K562 (cell line): ENCODE measurements around the gene CALML6. TPM values are rescaled to one million over a fixed set of nuclear protein-coding genes. Genes with fewer than 3 reads are reported as not detected.

ENCODE experiments used
- FOXP1 ChIP-seq: sonication (generic); formaldehyde crosslinking; IDR thresholded peaks from 2 replicates; pipeline ENCODE4 v1.8.0; 2022; ENCODE audit warnings: mild to moderate bottlenecking, missing genetic modification reagents
- HINFP ChIP-seq: fragments of 450-650 bp; conservative IDR thresholded peaks from 2 replicates; pipeline ENCODE4 v1.6.1; 2016; ENCODE audit warnings: missing genetic modification characterization, low read depth, mild to moderate bottlenecking, control low read depth, missing compliant biosample characterization
- NR2C2 ChIP-seq, 2 experiments: fragments of 200-800 bp in 1 of 2; sonication (Bioruptor generic) in 1 of 2; sonication (generic) in 1 of 2; formaldehyde crosslinking in 1 of 2; IDR thresholded peaks; 2 replicates each; pipeline versions ENCODE4 v1.6.1 to v1.8.0; 2016 to 2022; ENCODE audit warnings: mild to moderate bottlenecking in 1 of 2, missing compliant biosample characterization in 1 of 2, missing genetic modification characterization in 1 of 2, missing genetic modification reagents in 1 of 2
- SMAD4 ChIP-seq: fragments of 250-450 bp; sonication (Bioruptor Pico); conservative IDR thresholded peaks from 2 replicates; pipeline ENCODE4 v1.8.0; 2021; ENCODE audit warnings: inconsistent platforms, mild to moderate bottlenecking, moderate library complexity
- ZBTB40 ChIP-seq, 2 experiments: fragments of 450-650 bp in 1 of 2; sonication (generic) in 1 of 2; formaldehyde crosslinking in 1 of 2; IDR thresholded peaks; 2 replicates each; pipeline versions ENCODE4 v1.7.1 to v1.9.0; 2016 to 2022; ENCODE audit warnings: inconsistent platforms in 1 of 2, mild to moderate bottlenecking in 1 of 2, missing genetic modification reagents in 1 of 2
- ZNF277 ChIP-seq: fragments of 250-450 bp; sonication (Bioruptor Pico); IDR thresholded peaks from 2 replicates; pipeline ENCODE4 v1.8.0; 2022; ENCODE audit warnings: inconsistent platforms, mild to moderate bottlenecking, moderate library complexity, borderline replicate concordance
- polyA plus RNA-seq, 8 experiments: library from polyadenylated mRNA; depleted of rRNA in 4 of 8; stranded (reverse) in 5 of 8; unstranded in 3 of 8; fragments of >200 nt; fragmentation: Nextera tagmentation in 2 of 8; fragmentation: Illumina TruSeq in 1 of 8; extraction: Ambion mirVana in 2 of 8; extraction: Trizol in 1 of 8; gene quantifications; 2 replicates each; pipeline versions ENCODE4 v1.2.1 to v1.2.3, GENCODE V29; 2011 to 2014; ENCODE audit warnings: inconsistent platforms in 1 of 8, missing spikeins in 1 of 8
- total RNA-seq, 7 experiments: library from RNA; depleted of rRNA in 6 of 7; stranded (reverse); fragments of >200 nt in 6 of 7; fragmentation: Illumina TruSeq in 2 of 7; extraction: Trizol in 2 of 7; gene quantifications; 2 replicates each; pipeline versions ENCODE4 v1.2.1 to v1.2.3, GENCODE V29; 2011 to 2021; ENCODE audit warnings: low replicate concordance in 1 of 7
- TF ChIP-seq, protein P1 (sequence below), 2 experiments: IDR thresholded peaks; 2 replicates each; pipeline ENCODE4 v1.6.1; 2012; ENCODE audit warnings: improper control_type of control experiment in 2 of 2, low read depth in 2 of 2, low read length in 2 of 2, borderline replicate concordance in 1 of 2

The CALML6 gene
- total and polyA plus RNA-seq, 9 of the 15 experiments (the other 6 are each of a cell fraction or from before 2014, with no cell fraction given), result 0.14 TPM; not detected in 8

DNA sequence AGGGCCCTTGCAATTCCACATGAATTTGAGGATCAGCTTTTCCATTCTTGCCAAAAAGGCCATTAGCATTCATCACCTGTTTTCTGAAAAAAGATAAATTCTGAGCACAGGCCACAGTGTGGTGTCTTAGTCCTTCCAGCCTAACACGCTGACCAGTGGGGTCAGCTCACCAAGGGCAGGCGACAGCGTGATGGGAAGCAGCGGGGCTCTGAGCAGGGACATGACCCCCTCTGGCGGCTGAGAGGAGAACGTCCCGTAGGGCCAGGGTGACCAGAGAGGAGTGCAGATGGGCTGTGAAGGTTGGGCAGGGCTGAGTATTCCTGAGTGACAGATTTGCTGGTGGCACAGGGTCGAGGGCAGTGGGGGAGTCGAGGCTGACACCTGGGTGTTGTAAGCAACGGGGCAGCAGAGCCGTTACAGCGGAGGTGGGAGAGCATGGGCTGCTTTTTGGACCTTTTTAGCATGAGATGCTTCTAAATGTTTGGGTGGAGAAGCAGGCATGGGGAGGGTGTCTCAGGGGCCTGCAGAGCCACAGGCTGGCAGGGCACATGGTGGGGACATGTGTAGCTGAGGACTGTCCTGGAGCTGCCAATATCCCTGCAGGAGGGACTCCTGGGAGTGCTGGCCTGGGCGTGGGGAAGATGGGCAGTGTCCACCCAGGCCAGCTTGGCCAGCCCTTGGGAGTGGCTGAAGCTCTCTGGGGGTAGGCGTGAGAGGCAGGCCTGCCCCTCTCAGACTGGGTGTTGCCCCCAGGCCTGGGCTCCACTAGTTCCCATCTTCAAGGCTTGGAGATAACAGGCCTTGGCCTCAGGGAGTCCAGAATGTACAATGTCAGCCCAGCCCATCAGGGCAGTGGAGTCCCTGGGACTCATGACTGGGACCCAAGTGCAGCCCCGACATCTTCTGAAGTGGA is 8.6 kb upstream of the CALML6 start (continued):
- no peak for TF ChIP-seq ZBTB40 (IDR thresholded peaks at IDR 0.05)
- TF ChIP-seq ZBTB40 (CRISPR knock-in tag; IDR thresholded peaks at IDR 0.05), result no peak
- no peak for TF ChIP-seq HINFP (tag)
- no peak for TF ChIP-seq NR2C2 (CRISPR knock-in tag; IDR thresholded peaks at IDR 0.05)
- TF ChIP-seq NR2C2 (tag; IDR thresholded peaks at IDR 0.05), result peak; percentile 64
- TF ChIP-seq, protein P1, sequence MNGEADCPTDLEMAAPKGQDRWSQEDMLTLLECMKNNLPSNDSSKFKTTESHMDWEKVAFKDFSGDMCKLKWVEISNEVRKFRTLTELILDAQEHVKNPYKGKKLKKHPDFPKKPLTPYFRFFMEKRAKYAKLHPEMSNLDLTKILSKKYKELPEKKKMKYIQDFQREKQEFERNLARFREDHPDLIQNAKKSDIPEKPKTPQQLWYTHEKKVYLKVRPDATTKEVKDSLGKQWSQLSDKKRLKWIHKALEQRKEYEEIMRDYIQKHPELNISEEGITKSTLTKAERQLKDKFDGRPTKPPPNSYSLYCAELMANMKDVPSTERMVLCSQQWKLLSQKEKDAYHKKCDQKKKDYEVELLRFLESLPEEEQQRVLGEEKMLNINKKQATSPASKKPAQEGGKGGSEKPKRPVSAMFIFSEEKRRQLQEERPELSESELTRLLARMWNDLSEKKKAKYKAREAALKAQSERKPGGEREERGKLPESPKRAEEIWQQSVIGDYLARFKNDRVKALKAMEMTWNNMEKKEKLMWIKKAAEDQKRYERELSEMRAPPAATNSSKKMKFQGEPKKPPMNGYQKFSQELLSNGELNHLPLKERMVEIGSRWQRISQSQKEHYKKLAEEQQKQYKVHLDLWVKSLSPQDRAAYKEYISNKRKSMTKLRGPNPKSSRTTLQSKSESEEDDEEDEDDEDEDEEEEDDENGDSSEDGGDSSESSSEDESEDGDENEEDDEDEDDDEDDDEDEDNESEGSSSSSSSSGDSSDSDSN (IDR thresholded peaks at IDR 0.05; ENCODE audit: borderline replicate concordance in 1 of 2, low read depth in 2 of 2, low read length in 2 of 2), result peak in 1 of 2 experiments; percentile 81; a peak in 2 of 4 replicates
- TF ChIP-seq SMAD4 (CRISPR knock-in tag), result peak; percentile 23; the same call in 1 of the 2 replicates
- TF ChIP-seq ZNF277 (CRISPR knock-in tag), result no peak
- TF ChIP-seq FOXP1 (CRISPR knock-in tag), result no peak
